Aorta (tissue), 5 donors: Measurements from ENCODE around the gene GAGE12G. TPM values are rescaled to one million over a fixed set of nuclear protein-coding genes. Genes with fewer than 3 reads are reported as not detected.
"Not testable (repeated sequence)": the region's sequence is repeated elsewhere in the genome, so short reads cannot be mapped to it uniquely, and the experiment has no call there.

Experiments
- ATAC-seq: fragments of 200-7000 bp; cut with Tn5 transposase; one replicate; pipeline ENCODE4 v1.9.1; 2022; ENCODE audit warnings: moderate library complexity; ENCODE audit not compliant: low FRiP score
- DNase-seq, 2 donors: peaks; one replicate each; pipeline ENCODE4 v3.0.0-alpha.2; 2020
- H3K27ac ChIP-seq, 2 donors: one replicate each; pipeline ENCODE4 v1.5.1; 2013; ENCODE audit warnings: low read length in 2 of 2, mild to moderate bottlenecking in 2 of 2, moderate library complexity in 2 of 2, control low read depth in 1 of 2, inconsistent platforms in 1 of 2, low read depth in 1 of 2
- H3K27me3 ChIP-seq, 2 donors: one replicate each; pipeline ENCODE4 v1.6.1; 2013; ENCODE audit warnings: control low read depth in 1 of 2, low read length in 1 of 2, mild to moderate bottlenecking in 1 of 2, moderate library complexity in 1 of 2; ENCODE audit not compliant: insufficient read depth in 2 of 2, control insufficient read depth in 1 of 2
- H3K36me3 ChIP-seq, 2 donors: one replicate each; pipeline ENCODE4 v1.6.1; 2013; ENCODE audit warnings: control low read depth in 1 of 2, low read length in 1 of 2, mild to moderate bottlenecking in 1 of 2; ENCODE audit not compliant: insufficient read depth in 2 of 2, control insufficient read depth in 1 of 2
- H3K4me1 ChIP-seq, 2 donors: one replicate each; pipeline ENCODE4 v1.6.1; 2013; ENCODE audit warnings: low read length in 2 of 2, control low read depth in 1 of 2, mild to moderate bottlenecking in 1 of 2, moderate library complexity in 1 of 2; ENCODE audit not compliant: insufficient read depth in 2 of 2, control insufficient read depth in 1 of 2
- H3K4me3 ChIP-seq, 2 donors: one replicate each; pipeline ENCODE4 v1.5.1; 2013; ENCODE audit warnings: low read length in 2 of 2, control low read depth in 1 of 2, mild to moderate bottlenecking in 1 of 2
- H3K9me3 ChIP-seq: one replicate; pipeline ENCODE4 v1.6.1; 2013; ENCODE audit warnings: mild to moderate bottlenecking, low read length; ENCODE audit not compliant: control insufficient read depth
- WGBS, 2 donors: extraction: QIAGEN DNeasy Blood & Tissue Kit; methylation state at CpG; one replicate each; pipeline ENCODE4 v1.1.7; 2013; 5-methylcytosine and 5-hydroxymethylcytosine counted together
- intact Hi-C, 2 donors: fragments of 100-400 bp; cut with DNase I; formaldehyde crosslinking; loops; one replicate each; pipeline versions ENCODE4 v1.14.2 to v1.15.0; 2022
- polyA plus RNA-seq, 2 donors: library from polyadenylated mRNA; stranded (reverse); fragments of 200-250 nt; gene quantifications; one replicate each; pipeline ENCODE4 v1.2.3, GENCODE V29; 2013
- total RNA-seq, 2 donors: library from RNA; stranded (reverse); fragmentation: NEBNext Ultra II Directional; extraction: Animal tissue kit (Norgen Biotek cat#: 25700); gene quantifications; one replicate each; pipeline ENCODE4 v1.2.1, GENCODE V29; 2021
- donor health status: healthy with polysubstance abuse.
- donor health status: Bipolar disorder and iron deficiency.
- donor health status: DM: no; HTN: no; CAD: no.
- donor health status: DM: no; HTN: no; CAD: no.
- donor health status: DM: yes; HTN: yes; CAD: no.

GAGE12G gene
- total and polyA plus RNA-seq, 4 donors: not detected

GRCh38 chrX:49589769-49590478, 19.7 kb downstream of the GAGE12G start:
- H3K4me1 ChIP-seq, ATAC-seq, H3K36me3 ChIP-seq, intact Hi-C loops, H3K4me3 ChIP-seq, H3K9me3 ChIP-seq, H3K27me3 ChIP-seq, H3K27ac ChIP-seq: not testable (repeated sequence)
- DNase-seq: peak; percentile 60 to 83
- 90 to 92% methylated on average over 25 of the region's 37 CpGs for WGBS, 2 donors

GRCh38 chrX:49590488-49590887, 20.3 kb downstream of the GAGE12G start:
- H3K27me3 ChIP-seq, H3K27ac ChIP-seq, ATAC-seq, H3K9me3 ChIP-seq, H3K36me3 ChIP-seq, H3K4me1 ChIP-seq, intact Hi-C loops, H3K4me3 ChIP-seq: not testable (repeated sequence)
- 91 to 92% methylated on average over 10 to 11 of the region's 17 CpGs for WGBS, 2 donors
- peak in 1 of 2 donors; percentile 22 for DNase-seq

GRCh38 chrX:49598720-49599119, 28.5 kb downstream of the GAGE12G start, which contains the start of gene GAGE1:
Gene GAGE1 (plus strand): TSS chrX:49599020. CDS start chrX:49600175, 1,155 bp downstream.
- ATAC-seq, H3K4me3 ChIP-seq, intact Hi-C loops, DNase-seq, H3K36me3 ChIP-seq, H3K9me3 ChIP-seq, H3K4me1 ChIP-seq, H3K27ac ChIP-seq, H3K27me3 ChIP-seq: not testable (repeated sequence)
- no CpG with 5 or more reads among the region's 16 CpGs for WGBS, 2 donors

GRCh38 chrX:49610718-49611310, 40.6 kb downstream of the GAGE12G start:
- no peak overlapping the region for H3K27ac ChIP-seq
- ATAC-seq: no peak
- no peaks in the 10 kb centered on the region for H3K36me3 ChIP-seq
- intact Hi-C loops: no loop called here
- H3K4me3 ChIP-seq: no peak overlapping the region
- no peak for DNase-seq
- H3K27me3 ChIP-seq: no peaks in the 10 kb centered on the region
- no peaks in the 10 kb centered on the region for H3K9me3 ChIP-seq
- WGBS, 2 donors: 34 to 35% methylated on average over 7 of the region's 7 CpGs
- no peaks in the 10 kb centered on the region for H3K4me1 ChIP-seq

- Histone ChIP-seq H3K27me3 (no peaks in the 10 kb centered on the region), H3K4me3 (no peak overlapping the region), H3K9me3 (no peaks in the 10 kb centered on the region), H3K27ac (no peak overlapping the region), H3K4me1 (no peaks in the 10 kb centered on the region), H3K36me3 (no peaks in the 10 kb centered on the region)
- ATAC-seq: no peak
- no peak for DNase-seq
- intact Hi-C loops: no loop called here
- WGBS, 2 donors: 67 to 82% methylated on average over 2 of the region's 2 CpGs
Observed at GRCh38 chrX:49618574-49618973, 48.4 kb downstream of the GAGE12G start.

Other genes with a start within 250 kb of the GAGE12G start
- not detected for gene GAGE12J, start 248.4 kb upstream of the GAGE12G start, total RNA-seq
- gene GAGE12J, start 248.4 kb upstream of the GAGE12G start, polyA plus RNA-seq: not detected
- not detected for gene GAGE13, start 238.8 kb upstream of the GAGE12G start, total RNA-seq
- not detected for gene GAGE13, start 238.8 kb upstream of the GAGE12G start, polyA plus RNA-seq
- gene GAGE12C, start 38.2 kb upstream of the GAGE12G start, total RNA-seq: not detected
- not detected for gene GAGE12C, start 38.2 kb upstream of the GAGE12G start, polyA plus RNA-seq
- not detected for gene GAGE12D, start 28.7 kb upstream of the GAGE12G start, total RNA-seq
- not detected for gene GAGE12D, start 28.7 kb upstream of the GAGE12G start, polyA plus RNA-seq
- gene GAGE12E, start 19.1 kb upstream of the GAGE12G start, total RNA-seq: not detected
- not detected for gene GAGE12E, start 19.1 kb upstream of the GAGE12G start, polyA plus RNA-seq
- gene GAGE12F, start 9.6 kb upstream of the GAGE12G start, total RNA-seq: not detected
- not detected for gene GAGE12F, start 9.6 kb upstream of the GAGE12G start, polyA plus RNA-seq
- not detected for gene GAGE12H, start 9.5 kb downstream of the GAGE12G start, total RNA-seq
- gene GAGE12H, start 9.5 kb downstream of the GAGE12G start, polyA plus RNA-seq: not detected
- not detected for gene GAGE2A, start 19.1 kb downstream of the GAGE12G start, total RNA-seq
- not detected for gene GAGE2A, start 19.1 kb downstream of the GAGE12G start, polyA plus RNA-seq
- gene GAGE1, start 28.6 kb downstream of the GAGE12G start, total RNA-seq: not detected
- gene GAGE1, start 28.6 kb downstream of the GAGE12G start, polyA plus RNA-seq: not detected
- not detected for gene PAGE1, start 125.6 kb downstream of the GAGE12G start, total RNA-seq
- not detected for gene PAGE1, start 125.6 kb downstream of the GAGE12G start, polyA plus RNA-seq